Measurements from ENCODE around the gene GPR158.

GPR158 gene

DNA sequence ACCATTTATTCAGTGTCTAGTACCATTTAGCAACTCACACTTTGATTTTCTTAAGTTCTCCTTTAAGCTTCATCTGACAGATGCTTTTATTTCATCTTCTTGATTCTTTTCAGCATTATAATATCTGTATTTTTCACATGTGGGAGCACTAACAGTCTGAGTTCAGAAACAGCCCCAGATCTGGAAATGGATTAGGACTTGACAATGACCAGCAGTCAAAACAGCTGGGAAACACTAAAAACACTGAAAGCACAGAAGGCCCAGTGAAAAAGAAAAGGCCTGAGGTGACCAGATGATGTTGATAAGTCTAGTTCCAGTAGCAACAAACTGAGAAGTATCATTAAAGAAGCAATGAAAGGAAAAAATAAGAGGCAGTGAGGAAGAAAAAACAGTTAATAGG, 454.5 kb downstream of the GPR158 start:
- in situ Hi-C loops (cut with HindIII; ENCODE audit: low pct_ligation_motif_present, low sequenced_read_pairs): no loop called here
- Histone ChIP-seq H3K4me3 (ENCODE audit: low read depth, low read length) (no peak overlapping the region), H3K36me3 (replicated peaks) (no peaks in the 10 kb centered on the region), H3K27ac (no peak overlapping the region), H3K27me3 (replicated peaks) (no peaks in the 10 kb centered on the region)
- TF ChIP-seq, protein P1, sequence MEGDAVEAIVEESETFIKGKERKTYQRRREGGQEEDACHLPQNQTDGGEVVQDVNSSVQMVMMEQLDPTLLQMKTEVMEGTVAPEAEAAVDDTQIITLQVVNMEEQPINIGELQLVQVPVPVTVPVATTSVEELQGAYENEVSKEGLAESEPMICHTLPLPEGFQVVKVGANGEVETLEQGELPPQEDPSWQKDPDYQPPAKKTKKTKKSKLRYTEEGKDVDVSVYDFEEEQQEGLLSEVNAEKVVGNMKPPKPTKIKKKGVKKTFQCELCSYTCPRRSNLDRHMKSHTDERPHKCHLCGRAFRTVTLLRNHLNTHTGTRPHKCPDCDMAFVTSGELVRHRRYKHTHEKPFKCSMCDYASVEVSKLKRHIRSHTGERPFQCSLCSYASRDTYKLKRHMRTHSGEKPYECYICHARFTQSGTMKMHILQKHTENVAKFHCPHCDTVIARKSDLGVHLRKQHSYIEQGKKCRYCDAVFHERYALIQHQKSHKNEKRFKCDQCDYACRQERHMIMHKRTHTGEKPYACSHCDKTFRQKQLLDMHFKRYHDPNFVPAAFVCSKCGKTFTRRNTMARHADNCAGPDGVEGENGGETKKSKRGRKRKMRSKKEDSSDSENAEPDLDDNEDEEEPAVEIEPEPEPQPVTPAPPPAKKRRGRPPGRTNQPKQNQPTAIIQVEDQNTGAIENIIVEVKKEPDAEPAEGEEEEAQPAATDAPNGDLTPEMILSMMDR (IDR thresholded peaks at IDR 0.05; ENCODE audit: low read depth, low read length, missing control alignments): no peak
- no peak for DNase-seq

DNA sequence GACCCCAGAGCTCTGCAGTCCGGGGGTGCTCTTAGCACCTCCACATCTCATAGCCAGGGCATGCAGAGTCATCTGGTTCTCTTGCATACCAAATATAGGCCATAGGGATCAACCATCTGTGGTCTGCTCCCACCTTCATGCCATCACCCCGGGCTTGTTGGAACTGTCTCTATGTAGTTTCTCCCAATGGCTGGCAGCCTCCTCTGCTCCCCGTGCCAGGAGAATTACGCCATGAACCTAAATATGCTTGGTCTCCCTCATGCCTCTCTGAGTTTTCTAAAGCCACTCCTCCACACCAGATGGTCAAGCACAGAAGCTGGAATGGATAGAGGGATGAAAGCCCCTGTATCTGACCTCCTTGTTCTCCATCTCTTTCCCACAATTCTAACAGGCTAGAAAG, 456.7 kb downstream of the GPR158 start:
- Histone ChIP-seq H3K27me3 (replicated peaks) (no peaks in the 10 kb centered on the region), H3K36me3 (replicated peaks) (no peaks in the 10 kb centered on the region), H3K4me3 (ENCODE audit: low read depth, low read length) (no peak overlapping the region), H3K27ac (no peak overlapping the region)
- DNase-seq: no peak
- in situ Hi-C loops (cut with HindIII; ENCODE audit: low pct_ligation_motif_present, low sequenced_read_pairs): no loop called here
- TF ChIP-seq, protein P1 (IDR thresholded peaks at IDR 0.05; ENCODE audit: low read depth, low read length, missing control alignments): no peak

DNA sequence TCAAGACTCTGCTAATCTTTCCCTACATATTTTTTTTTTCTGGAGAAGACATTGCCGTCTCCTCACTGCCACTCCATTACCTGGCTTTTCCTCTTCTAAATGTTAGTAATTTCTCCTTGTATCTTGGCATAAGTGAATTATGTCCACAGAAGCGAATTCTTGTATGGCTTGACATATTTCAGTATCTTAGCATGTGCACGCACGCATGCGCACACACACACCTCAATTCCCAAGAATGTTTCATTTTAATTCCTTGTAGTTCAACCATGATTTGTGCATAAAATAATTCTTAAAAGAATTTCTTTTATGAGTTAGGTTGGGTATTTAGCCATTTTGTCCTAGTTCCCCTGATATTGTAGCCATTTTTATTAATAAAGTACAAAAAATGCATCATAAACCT, 458.0 kb downstream of the GPR158 start:
- TF ChIP-seq, protein P1 (IDR thresholded peaks at IDR 0.05; ENCODE audit: low read depth, low read length, missing control alignments): no peak
- no peaks in the 10 kb centered on the region for H3K27me3 ChIP-seq (replicated peaks)
- H3K27ac ChIP-seq: no peak overlapping the region
- no peaks in the 10 kb centered on the region for H3K36me3 ChIP-seq (replicated peaks)
- in situ Hi-C loops (cut with HindIII; ENCODE audit: low pct_ligation_motif_present, low sequenced_read_pairs): no loop called here
- DNase-seq: no peak
- H3K4me3 ChIP-seq (ENCODE audit: low read depth, low read length): no peak overlapping the region

DNA sequence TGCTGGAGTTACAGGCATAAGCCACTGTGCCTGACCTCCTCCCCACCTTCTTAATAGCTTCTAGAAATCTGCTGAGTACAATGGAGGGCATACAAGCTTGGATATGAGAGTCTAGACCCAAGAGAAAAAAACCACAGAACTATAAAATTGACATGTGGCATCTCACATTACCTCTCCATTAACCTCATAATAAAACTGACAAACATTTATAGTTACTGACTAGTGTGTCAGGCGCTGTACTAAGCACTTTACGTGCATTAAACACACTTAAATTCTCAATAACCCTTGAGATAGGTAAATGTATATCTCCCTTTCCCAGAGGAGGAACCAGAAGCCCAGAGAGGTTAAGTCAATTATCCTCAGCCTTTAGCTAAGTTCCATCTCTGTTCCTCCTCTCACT, 458.7 kb downstream of the GPR158 start:
- TF ChIP-seq, protein P1 (IDR thresholded peaks at IDR 0.05; ENCODE audit: low read depth, low read length, missing control alignments): no peak
- no peak for DNase-seq
- Histone ChIP-seq H3K4me3 (ENCODE audit: low read depth, low read length) (no peak overlapping the region), H3K27ac (no peak overlapping the region), H3K36me3 (replicated peaks) (no peaks in the 10 kb centered on the region), H3K27me3 (replicated peaks) (no peaks in the 10 kb centered on the region)
- in situ Hi-C loops (cut with HindIII; ENCODE audit: low pct_ligation_motif_present, low sequenced_read_pairs): no loop called here

DNA sequence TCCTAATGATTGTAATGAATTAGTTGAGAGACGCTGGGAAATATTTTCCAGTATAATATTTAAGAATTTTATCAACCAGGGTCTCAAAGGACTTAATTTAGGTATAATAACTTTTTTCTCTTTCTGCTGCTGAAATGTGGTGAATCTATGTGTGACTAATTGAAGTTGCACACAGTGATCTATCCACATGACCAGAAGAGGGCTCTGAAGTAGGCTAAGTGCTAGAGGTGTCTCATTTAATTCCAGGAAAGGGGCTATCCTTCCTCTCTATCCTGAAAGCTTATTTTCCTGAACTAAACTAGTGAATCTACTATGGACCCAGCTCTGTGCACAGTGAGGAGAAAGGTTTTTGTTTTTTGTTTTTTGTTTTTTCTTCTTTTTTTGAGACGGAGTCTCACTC, 464.8 kb downstream of the GPR158 start:
- DNase-seq: no peak
- Histone ChIP-seq H3K27me3 (replicated peaks) (no peaks in the 10 kb centered on the region), H3K36me3 (replicated peaks) (no peaks in the 10 kb centered on the region), H3K4me3 (ENCODE audit: low read depth, low read length) (no peak overlapping the region), H3K27ac (no peak overlapping the region)
- TF ChIP-seq, protein P1 (IDR thresholded peaks at IDR 0.05; ENCODE audit: low read depth, low read length, missing control alignments): no peak
- in situ Hi-C loops (cut with HindIII; ENCODE audit: low pct_ligation_motif_present, low sequenced_read_pairs): no loop called here

DNA sequence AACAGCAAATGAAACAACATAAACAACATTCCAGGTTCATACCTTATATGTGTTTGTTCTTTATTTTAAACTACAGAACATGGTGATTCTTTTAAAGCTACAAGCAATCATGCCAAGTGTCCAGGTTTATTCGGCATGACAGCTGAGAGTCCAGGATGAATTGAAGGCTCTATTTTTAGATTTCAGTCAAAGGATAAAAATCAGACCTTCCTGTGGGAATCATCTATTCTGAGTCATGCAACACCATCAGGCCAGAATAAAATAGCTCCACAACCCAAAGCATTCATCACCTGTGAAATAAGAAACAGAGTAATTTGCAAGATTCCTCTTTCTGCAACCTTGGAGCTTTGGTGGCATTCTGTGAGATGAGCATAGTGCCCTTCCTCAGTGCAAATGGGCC, 466.8 kb downstream of the GPR158 start:
- H3K27me3 ChIP-seq (replicated peaks): no peaks in the 10 kb centered on the region
- in situ Hi-C loops (cut with HindIII; ENCODE audit: low pct_ligation_motif_present, low sequenced_read_pairs): no loop called here
- TF ChIP-seq, protein P1 (IDR thresholded peaks at IDR 0.05; ENCODE audit: low read depth, low read length, missing control alignments): no peak
- H3K4me3 ChIP-seq (ENCODE audit: low read depth, low read length): no peak overlapping the region
- DNase-seq: no peak
- H3K27ac ChIP-seq: no peak overlapping the region
- H3K36me3 ChIP-seq (replicated peaks): no peaks in the 10 kb centered on the region
